Ascending aorta (tissue), 2 donors: Measurements from ENCODE around the gene ZIC2. TPM values are rescaled to one million over a fixed set of nuclear protein-coding genes. Genes with fewer than 3 reads are reported as not detected.

Source experiments
- DNase-seq, 2 donors: peaks; one replicate each; pipeline ENCODE4 v3.0.0-alpha.2; 2019; ENCODE audit warnings: low spot score in 2 of 2
- H3K27ac ChIP-seq, 2 donors: fragments of 200-600 bp; sonication (generic); one replicate each; pipeline ENCODE4 v1.5.1; 2016 to 2017; ENCODE audit warnings: mild to moderate bottlenecking in 1 of 2
- H3K27me3 ChIP-seq: fragments of 200-600 bp; sonication (generic); one replicate; pipeline ENCODE4 v1.5.1; 2017
- H3K36me3 ChIP-seq, 2 donors: fragments of 200-600 bp; sonication (generic); one replicate each; pipeline ENCODE4 v1.5.1; 2016
- H3K4me1 ChIP-seq, 2 donors: fragments of 200-600 bp; sonication (generic); one replicate each; pipeline ENCODE4 v1.5.1; 2016 to 2017; ENCODE audit warnings: mild to moderate bottlenecking in 1 of 2
- H3K4me3 ChIP-seq, 2 donors: fragments of 200-600 bp; sonication (generic); one replicate each; pipeline ENCODE4 v1.5.1; 2016 to 2017; ENCODE audit warnings: mild to moderate bottlenecking in 1 of 2
- H3K9me3 ChIP-seq, 2 donors: fragments of 200-600 bp; sonication (generic); one replicate each; pipeline ENCODE4 v1.5.1; 2016
- CTCF ChIP-seq, 3 experiments: fragments of 200-600 bp in 2 of 3; fragments of 450-650 bp in 1 of 3; sonication (generic) in 2 of 3; IDR thresholded peaks; one replicate each; pipeline ENCODE4 v1.5.1; 2016 to 2019; ENCODE audit warnings: antibody characterized with exemption in 3 of 3, mild to moderate bottlenecking in 1 of 3, moderate library complexity in 1 of 3
- intact Hi-C: fragments of 100-400 bp; cut with DNase I; formaldehyde crosslinking; loops from one replicate; pipeline ENCODE4 v1.15.1; 2023
- total RNA-seq: library from RNA; depleted of rRNA; stranded (reverse); fragments of >200 nt; gene quantifications from one replicate; pipeline ENCODE4 v1.1.0, GENCODE V29; 2016

Gene ZIC2
- total RNA-seq, 1 donor from 2014 or later: not detected

GRCh38 chr13:99974296-99974938 lies 7.2 kb upstream of the ZIC2 start:
- no peak for TF ChIP-seq CTCF (IDR thresholded peaks at IDR 0.05)
- H3K4me3 ChIP-seq: no peak overlapping the region
- no peak for DNase-seq
- H3K36me3 ChIP-seq: no peaks in the 10 kb centered on the region
- no peaks in the 10 kb centered on the region for H3K9me3 ChIP-seq
- no peak overlapping the region for H3K27ac ChIP-seq
- intact Hi-C loops: loop anchor here (10.0 kb wide), 1 partner anchor 370 kb away; the partner anchor contains the start of gene CLYBL
- H3K27me3 ChIP-seq: peaks cover 75% of the 10 kb centered on the region
- peaks cover 9 to 13% of the 10 kb centered on the region in 2 donors for H3K4me1 ChIP-seq

GRCh38 chr13:99974939-99975561 lies 6.5 kb upstream of the ZIC2 start:
- DNase-seq: no peak
- no peaks in the 10 kb centered on the region for H3K36me3 ChIP-seq
- no peak overlapping the region for H3K4me3 ChIP-seq
- no peak overlapping the region for H3K27ac ChIP-seq
- intact Hi-C loops: loop anchor here (10.0 kb wide), 1 partner anchor 370 kb away; the partner anchor contains the start of gene CLYBL
- peaks cover 4 to 15% of the 10 kb centered on the region in 2 donors for H3K4me1 ChIP-seq
- peaks cover 71% of the 10 kb centered on the region for H3K27me3 ChIP-seq
- TF ChIP-seq CTCF (IDR thresholded peaks at IDR 0.05): no peak
- H3K9me3 ChIP-seq: no peaks in the 10 kb centered on the region

- intact Hi-C loops: loop anchor here (10.0 kb wide), 1 partner anchor 371 kb away; the partner anchor contains the start of gene CLYBL
Measured at GRCh38 chr13:99975626-99976025, 6.0 kb upstream of the ZIC2 start.

GRCh38 chr13:99976575-99976974 lies 5.0 kb upstream of the ZIC2 start:
- no peak overlapping the region for H3K27ac ChIP-seq
- TF ChIP-seq CTCF (IDR thresholded peaks at IDR 0.05): no peak
- peaks cover 4 to 19% of the 10 kb centered on the region in 2 donors for H3K4me1 ChIP-seq
- H3K36me3 ChIP-seq: no peaks in the 10 kb centered on the region
- H3K27me3 ChIP-seq: peaks cover 62% of the 10 kb centered on the region
- H3K4me3 ChIP-seq: no peak overlapping the region
- H3K9me3 ChIP-seq: no peaks in the 10 kb centered on the region
- intact Hi-C loops: loop anchor here (10.0 kb wide), 1 partner anchor 372 kb away; the partner anchor contains the start of gene CLYBL
- DNase-seq: no peak

More at GRCh38 chr13:99975626-99976025, 6.0 kb upstream of the ZIC2 start:
- Histone ChIP-seq H3K9me3 (no peaks in the 10 kb centered on the region), H3K36me3 (no peaks in the 10 kb centered on the region), H3K27me3 (peaks cover 71% of the 10 kb centered on the region), H3K27ac (no peak overlapping the region), H3K4me1 (peaks cover 6 to 18% of the 10 kb centered on the region in 2 donors), H3K4me3 (no peak overlapping the region)
- no peak for DNase-seq
- TF ChIP-seq CTCF (IDR thresholded peaks at IDR 0.05): no peak

- Histone ChIP-seq H3K27ac (no peak overlapping the region), H3K27me3 (peaks cover 59% of the 10 kb centered on the region), H3K9me3 (no peaks in the 10 kb centered on the region), H3K4me1 (peaks cover 4 to 21% of the 10 kb centered on the region in 2 donors), H3K36me3 (no peaks in the 10 kb centered on the region), H3K4me3 (no peak overlapping the region)
- intact Hi-C loops: loop anchor here (10.0 kb wide), 1 partner anchor 373 kb away; the partner anchor contains the start of gene CLYBL
- TF ChIP-seq CTCF (IDR thresholded peaks at IDR 0.05): no peak
- DNase-seq: no peak
Measured at GRCh38 chr13:99977334-99977911, 4.2 kb upstream of the ZIC2 start.
